ENCODE results near the gene LRRC27.

Gene LRRC27

DNA sequence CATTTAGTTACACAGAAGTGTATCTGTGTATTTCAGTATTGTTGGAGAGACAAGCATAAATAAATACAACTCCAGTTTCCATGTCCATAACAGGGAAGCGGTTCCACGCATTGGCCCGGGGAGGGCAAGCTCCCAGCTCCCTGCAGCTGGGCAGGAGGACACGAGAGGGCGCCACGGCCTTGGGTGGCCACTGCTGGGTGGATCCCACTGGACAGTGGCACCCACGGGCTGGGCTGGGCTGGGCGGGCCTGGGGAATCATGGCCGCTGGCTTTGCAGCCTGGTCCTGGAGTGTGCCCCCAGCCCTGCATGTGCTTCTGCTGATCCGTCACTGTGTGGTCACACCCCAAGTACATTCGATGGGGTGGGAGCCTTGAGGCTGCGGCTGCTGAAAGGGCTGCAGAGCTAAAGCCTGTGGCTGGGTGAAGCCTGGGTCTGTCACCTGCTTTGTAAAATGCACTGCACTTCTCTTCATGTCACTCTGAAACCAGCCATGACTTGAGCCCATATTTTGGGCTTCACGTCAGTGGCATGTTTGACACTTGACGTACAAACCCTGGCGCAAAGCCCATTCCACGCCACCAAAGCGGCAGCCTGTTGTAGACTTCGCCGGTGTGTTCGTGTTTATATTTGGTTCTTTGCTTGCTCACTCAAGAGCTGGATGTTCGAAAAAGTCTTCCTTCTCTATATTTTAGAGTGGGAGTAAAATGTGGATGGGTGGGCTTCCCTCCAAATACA lies 27.5 kb downstream of the LRRC27 start:
- TF ChIP-seq FOXM1 (IDR thresholded peaks at IDR 0.05; ENCODE audit: borderline replicate concordance, low read depth) (no peak), EP300 (IDR thresholded peaks at IDR 0.05; ENCODE audit: borderline replicate concordance) (no peak), TAF1 (IDR thresholded peaks at IDR 0.05; ENCODE audit: low read depth) (no peak), CREB1 (IDR thresholded peaks at IDR 0.05; ENCODE audit: low read depth) (no peak), RAD21 (IDR thresholded peaks at IDR 0.05; ENCODE audit: low read depth) (peak; percentile 63; the same call in 1 of the 2 replicates), YY1 (IDR thresholded peaks at IDR 0.05; ENCODE audit: low read depth) (no peak), EGR1 (IDR thresholded peaks at IDR 0.05) (no peak)

DNA sequence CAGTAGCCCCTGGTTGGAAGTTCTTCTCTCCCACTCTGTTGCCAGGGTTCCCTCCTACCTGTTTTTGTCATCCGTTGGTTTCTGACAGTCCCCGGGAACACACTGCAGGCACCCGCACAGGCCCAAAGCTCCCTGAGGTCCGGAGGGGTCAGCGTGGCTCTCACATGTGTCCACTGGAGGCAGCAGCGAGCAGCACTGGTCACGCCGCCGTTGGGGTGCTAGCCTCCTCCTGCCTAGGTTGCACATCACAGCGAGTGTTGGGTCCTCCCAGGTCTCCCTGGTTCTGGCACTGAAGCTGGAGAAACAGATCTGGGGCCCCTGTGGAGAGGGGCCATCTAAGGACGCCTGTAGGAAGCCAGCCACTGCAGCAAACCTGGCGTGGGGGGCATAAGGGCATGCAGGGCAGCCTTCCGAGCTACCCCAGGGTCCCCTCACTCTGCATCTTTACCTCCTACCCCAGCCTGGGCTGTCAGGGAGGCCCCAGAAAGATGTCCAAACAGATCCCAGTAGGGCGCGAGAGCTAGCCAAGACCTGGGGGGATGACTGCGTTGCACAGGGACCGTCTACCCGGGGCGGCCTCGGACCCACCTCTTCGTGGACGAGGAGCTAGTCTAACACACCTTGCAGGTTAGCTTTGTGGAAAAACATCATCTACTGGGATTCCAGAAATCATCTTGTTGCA lies 28.9 kb downstream of the LRRC27 start:
- TF ChIP-seq, protein P1, sequence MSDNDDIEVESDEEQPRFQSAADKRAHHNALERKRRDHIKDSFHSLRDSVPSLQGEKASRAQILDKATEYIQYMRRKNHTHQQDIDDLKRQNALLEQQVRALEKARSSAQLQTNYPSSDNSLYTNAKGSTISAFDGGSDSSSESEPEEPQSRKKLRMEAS (IDR thresholded peaks at IDR 0.05): 0 out of 2 replicates have a peak, but pooled peaks have one; percentile 13
- peak; percentile 70 for TF ChIP-seq RAD21 (IDR thresholded peaks at IDR 0.05; ENCODE audit: low read depth)
- no peak for TF ChIP-seq TAF1 (IDR thresholded peaks at IDR 0.05; ENCODE audit: low read depth)
- TF ChIP-seq TEAD4 (IDR thresholded peaks at IDR 0.05): no peak
- no peak for TF ChIP-seq CREB1 (IDR thresholded peaks at IDR 0.05; ENCODE audit: low read depth)
- no peak for TF ChIP-seq NFIC (IDR thresholded peaks at IDR 0.05)
- TF ChIP-seq FOXM1 (IDR thresholded peaks at IDR 0.05; ENCODE audit: borderline replicate concordance, low read depth): no peak
- TF ChIP-seq EP300 (IDR thresholded peaks at IDR 0.05; ENCODE audit: borderline replicate concordance): no peak

GRCh38 chr10:132361581-132362101 lies 29.6 kb downstream of the LRRC27 start:
- TF ChIP-seq NFIC (IDR thresholded peaks at IDR 0.05): no peak
- TF ChIP-seq, protein P2, sequence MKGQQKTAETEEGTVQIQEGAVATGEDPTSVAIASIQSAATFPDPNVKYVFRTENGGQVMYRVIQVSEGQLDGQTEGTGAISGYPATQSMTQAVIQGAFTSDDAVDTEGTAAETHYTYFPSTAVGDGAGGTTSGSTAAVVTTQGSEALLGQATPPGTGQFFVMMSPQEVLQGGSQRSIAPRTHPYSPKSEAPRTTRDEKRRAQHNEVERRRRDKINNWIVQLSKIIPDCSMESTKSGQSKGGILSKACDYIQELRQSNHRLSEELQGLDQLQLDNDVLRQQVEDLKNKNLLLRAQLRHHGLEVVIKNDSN (IDR thresholded peaks at IDR 0.05): no peak
- TF ChIP-seq, protein P3, sequence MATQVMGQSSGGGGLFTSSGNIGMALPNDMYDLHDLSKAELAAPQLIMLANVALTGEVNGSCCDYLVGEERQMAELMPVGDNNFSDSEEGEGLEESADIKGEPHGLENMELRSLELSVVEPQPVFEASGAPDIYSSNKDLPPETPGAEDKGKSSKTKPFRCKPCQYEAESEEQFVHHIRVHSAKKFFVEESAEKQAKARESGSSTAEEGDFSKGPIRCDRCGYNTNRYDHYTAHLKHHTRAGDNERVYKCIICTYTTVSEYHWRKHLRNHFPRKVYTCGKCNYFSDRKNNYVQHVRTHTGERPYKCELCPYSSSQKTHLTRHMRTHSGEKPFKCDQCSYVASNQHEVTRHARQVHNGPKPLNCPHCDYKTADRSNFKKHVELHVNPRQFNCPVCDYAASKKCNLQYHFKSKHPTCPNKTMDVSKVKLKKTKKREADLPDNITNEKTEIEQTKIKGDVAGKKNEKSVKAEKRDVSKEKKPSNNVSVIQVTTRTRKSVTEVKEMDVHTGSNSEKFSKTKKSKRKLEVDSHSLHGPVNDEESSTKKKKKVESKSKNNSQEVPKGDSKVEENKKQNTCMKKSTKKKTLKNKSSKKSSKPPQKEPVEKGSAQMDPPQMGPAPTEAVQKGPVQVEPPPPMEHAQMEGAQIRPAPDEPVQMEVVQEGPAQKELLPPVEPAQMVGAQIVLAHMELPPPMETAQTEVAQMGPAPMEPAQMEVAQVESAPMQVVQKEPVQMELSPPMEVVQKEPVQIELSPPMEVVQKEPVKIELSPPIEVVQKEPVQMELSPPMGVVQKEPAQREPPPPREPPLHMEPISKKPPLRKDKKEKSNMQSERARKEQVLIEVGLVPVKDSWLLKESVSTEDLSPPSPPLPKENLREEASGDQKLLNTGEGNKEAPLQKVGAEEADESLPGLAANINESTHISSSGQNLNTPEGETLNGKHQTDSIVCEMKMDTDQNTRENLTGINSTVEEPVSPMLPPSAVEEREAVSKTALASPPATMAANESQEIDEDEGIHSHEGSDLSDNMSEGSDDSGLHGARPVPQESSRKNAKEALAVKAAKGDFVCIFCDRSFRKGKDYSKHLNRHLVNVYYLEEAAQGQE (IDR thresholded peaks at IDR 0.05; ENCODE audit: low read depth): no peak
- TF ChIP-seq TEAD4 (IDR thresholded peaks at IDR 0.05): no peak
- TF ChIP-seq CREB1 (IDR thresholded peaks at IDR 0.05; ENCODE audit: low read depth): no peak
- no peak for TF ChIP-seq TCF12 (IDR thresholded peaks at IDR 0.05; ENCODE audit: low read depth)
- no peak for TF ChIP-seq RAD21 (IDR thresholded peaks at IDR 0.05; ENCODE audit: low read depth)
- no peak for TF ChIP-seq EGR1 (IDR thresholded peaks at IDR 0.05)
- TF ChIP-seq CEBPB (IDR thresholded peaks at IDR 0.05): no peak
- no peak for TF ChIP-seq FOXM1 (IDR thresholded peaks at IDR 0.05; ENCODE audit: borderline replicate concordance, low read depth)
- TF ChIP-seq ZBTB7A (IDR thresholded peaks at IDR 0.05; ENCODE audit: low read depth): no peak
- no peak for TF ChIP-seq EP300 (IDR thresholded peaks at IDR 0.05; ENCODE audit: borderline replicate concordance)
- TF ChIP-seq, protein P1 (IDR thresholded peaks at IDR 0.05): no peak
- no peak for TF ChIP-seq YY1 (IDR thresholded peaks at IDR 0.05; ENCODE audit: low read depth)
- TF ChIP-seq TAF1 (IDR thresholded peaks at IDR 0.05; ENCODE audit: low read depth): no peak

DNA sequence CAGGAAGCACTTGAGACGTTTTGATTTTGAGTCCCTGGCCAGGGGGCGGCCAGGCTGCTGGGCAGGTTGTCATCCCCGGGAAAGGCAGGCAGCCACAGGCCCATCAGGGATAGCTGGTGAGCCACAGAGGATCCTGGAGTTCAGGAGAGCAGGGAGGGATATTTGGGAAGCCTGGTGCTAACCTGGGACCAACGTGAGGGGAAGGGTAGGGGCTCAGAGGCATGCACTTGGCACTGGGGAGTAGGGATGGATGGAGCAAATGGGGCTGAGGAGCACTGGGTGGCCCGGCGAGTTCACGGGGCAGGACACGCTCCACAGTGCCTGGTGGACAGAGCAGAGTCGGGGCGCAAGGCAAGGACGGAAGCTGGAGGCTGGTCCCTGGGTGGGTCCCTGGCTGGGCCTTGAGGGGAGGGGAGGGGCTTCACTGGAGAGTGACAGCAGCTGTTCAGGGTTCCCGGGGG lies 30.2 kb downstream of the LRRC27 start:
- TF ChIP-seq EGR1 (IDR thresholded peaks at IDR 0.05) (no peak), YY1 (IDR thresholded peaks at IDR 0.05; ENCODE audit: low read depth) (no peak), TEAD4 (IDR thresholded peaks at IDR 0.05) (no peak), CEBPB (IDR thresholded peaks at IDR 0.05) (no peak), TAF1 (IDR thresholded peaks at IDR 0.05; ENCODE audit: low read depth) (no peak), NFIC (IDR thresholded peaks at IDR 0.05) (no peak), FOXM1 (IDR thresholded peaks at IDR 0.05; ENCODE audit: borderline replicate concordance, low read depth) (no peak)
- TF ChIP-seq, protein P3 (IDR thresholded peaks at IDR 0.05; ENCODE audit: low read depth): no peak

- TF ChIP-seq EGR1 (IDR thresholded peaks at IDR 0.05) (no peak), CREB1 (IDR thresholded peaks at IDR 0.05; ENCODE audit: low read depth) (no peak), ZBTB7A (IDR thresholded peaks at IDR 0.05; ENCODE audit: low read depth) (no peak), NFIC (IDR thresholded peaks at IDR 0.05) (no peak), YY1 (IDR thresholded peaks at IDR 0.05; ENCODE audit: low read depth) (no peak), TEAD4 (IDR thresholded peaks at IDR 0.05) (no peak)
Observed at GRCh38 chr10:132363376-132363775, 31.4 kb downstream of the LRRC27 start.
